GM12892 (cell line): Measurements from ENCODE around the gene LIG3.

ENCODE experiments used
- DNase-seq: peaks from one replicate; pipeline ENCODE4 v3.0.0; 2011; ENCODE audit not compliant: insufficient read length
- FAIRE-seq: peaks from 2 replicates; lab custom pipeline; 2011; peaks lifted over from hg19 to GRCh38; lab: Jason Lieb, UNC
- POLR2A ChIP-seq: IDR thresholded peaks from 2 replicates; pipeline ENCODE4 v1.6.1; 2011; ENCODE audit warnings: low read depth, low read length, control low read depth
- POLR2AphosphoS5 ChIP-seq: IDR thresholded peaks from 2 replicates; pipeline ENCODE4 v1.6.1; 2011; ENCODE audit warnings: low read depth, low read length, control low read depth
- TAF1 ChIP-seq: IDR thresholded peaks from 2 replicates; pipeline ENCODE4 v1.6.1; 2011; ENCODE audit warnings: low read depth, mild to moderate bottlenecking, control low read depth, low read length, borderline replicate concordance

LIG3 gene

GRCh38 chr17:35002876-35003551, 22.7 kb downstream of the LIG3 start:
- TF ChIP-seq POLR2AphosphoS5 (no peak), TAF1 (no peak), POLR2A (no peak)
- FAIRE-seq (no peak), DNase-seq (no peak)

DNA sequence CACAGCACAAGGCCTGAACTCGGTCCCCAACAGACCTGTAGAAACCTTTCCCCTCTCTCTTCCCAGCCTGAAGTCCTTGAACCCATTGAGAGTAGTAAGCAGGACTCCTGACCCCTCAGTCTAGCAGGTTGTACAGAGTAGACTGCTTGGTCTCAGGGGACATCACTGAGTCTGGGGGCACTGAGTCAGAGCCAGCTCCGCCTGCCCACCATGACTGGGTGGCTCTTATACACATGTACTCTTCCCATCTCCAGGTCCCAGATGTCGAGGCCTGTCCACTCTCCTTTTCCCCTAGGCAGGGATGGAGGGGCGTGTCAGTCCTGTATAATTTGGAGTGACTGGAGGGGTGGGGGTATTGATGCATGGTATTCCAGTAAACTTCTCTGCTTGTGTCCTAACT, 23.5 kb downstream of the LIG3 start:
- FAIRE-seq = no peak
- TF ChIP-seq POLR2AphosphoS5 (no peak), TAF1 (no peak)
- no peak for DNase-seq

- FAIRE-seq = no peak
- TF ChIP-seq POLR2A (no peak), TAF1 (no peak), POLR2AphosphoS5 (peak; percentile 21; the same call in 1 of the 2 replicates)
- DNase-seq = no peak
These were observed 26.0 kb downstream of the LIG3 start for GRCh38 chr17:35006345-35006744.

DNA sequence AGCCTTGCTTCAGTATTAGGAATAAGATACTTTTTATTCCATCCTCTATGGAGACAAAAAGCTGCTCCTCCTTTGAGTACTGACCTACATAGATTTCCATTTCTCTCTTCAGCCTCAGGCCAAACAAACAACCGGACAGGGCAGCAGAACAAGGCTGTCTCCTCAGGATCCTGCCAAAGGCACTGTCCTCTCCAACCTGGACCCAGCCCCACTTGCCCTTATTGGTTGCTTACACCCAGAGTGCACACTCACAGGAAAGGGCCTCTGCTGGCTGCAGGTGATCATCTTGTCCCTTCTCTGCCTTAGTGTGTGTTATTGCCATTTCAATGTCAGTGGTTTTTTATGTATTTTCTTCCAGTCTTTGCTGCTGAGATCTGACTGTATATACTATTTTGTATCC, 26.6 kb downstream of the LIG3 start:
- no peak for TF ChIP-seq POLR2AphosphoS5
- no peak for TF ChIP-seq TAF1
- TF ChIP-seq POLR2A = no peak
- no peak for FAIRE-seq

DNA sequence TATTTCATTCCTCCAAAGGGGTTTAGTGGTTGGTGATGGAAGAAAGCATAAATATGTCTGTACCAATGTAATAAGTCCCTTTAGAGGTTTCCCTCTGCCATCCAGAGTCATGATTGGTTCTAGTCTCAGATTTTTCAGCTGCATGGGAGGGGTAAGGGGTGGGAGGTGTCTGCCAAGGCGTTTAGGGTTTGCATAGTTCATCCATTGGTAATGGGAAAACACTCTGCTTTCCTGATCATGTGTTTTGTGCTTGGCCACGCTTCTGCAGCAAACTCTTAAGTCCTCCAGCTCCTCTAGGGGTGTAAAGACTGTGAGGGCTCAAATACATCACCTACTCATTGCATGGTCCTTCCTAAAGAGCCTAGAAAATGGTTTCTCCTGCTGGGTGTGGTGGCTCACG, 29.8 kb downstream of the LIG3 start:
- no peak for FAIRE-seq
- DNase-seq = no peak

More for the DNA sequence above, 26.6 kb downstream of the LIG3 start:
- no peak for DNase-seq

GRCh38 chr17:35011671-35012216, 31.4 kb downstream of the LIG3 start:
- DNase-seq = no peak
- FAIRE-seq = no peak
- TF ChIP-seq POLR2A = peak; percentile 43; the same call in 1 of the 2 replicates
- TF ChIP-seq POLR2AphosphoS5 = no peak

More for the DNA sequence above, 29.8 kb downstream of the LIG3 start:
- TF ChIP-seq TAF1 = no peak
- no peak for TF ChIP-seq POLR2A
- TF ChIP-seq POLR2AphosphoS5 = no peak

DNA sequence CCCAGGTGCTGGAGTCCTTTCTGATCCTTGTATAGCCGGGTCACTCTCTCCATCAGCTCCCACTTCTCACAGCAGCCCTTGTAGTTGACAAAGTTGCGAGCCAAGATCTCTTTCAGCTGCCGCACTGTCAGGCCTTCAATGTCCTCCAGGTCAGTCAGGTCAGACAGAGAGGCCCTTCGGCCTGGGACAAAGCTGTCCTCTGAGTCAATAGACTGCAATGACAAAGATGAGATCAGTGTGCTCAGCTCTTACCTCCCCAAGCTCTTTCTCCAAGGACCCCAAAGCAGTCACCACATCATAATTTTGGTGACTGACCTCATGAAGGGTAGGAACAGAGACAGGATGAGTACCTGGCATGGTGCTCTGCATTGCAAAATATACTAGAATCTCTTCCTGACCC, 36.1 kb downstream of the LIG3 start:
- TF ChIP-seq TAF1 = no peak
- TF ChIP-seq POLR2A = no peak
- TF ChIP-seq POLR2AphosphoS5 = no peak
- FAIRE-seq (no peak), DNase-seq (no peak)

DNA sequence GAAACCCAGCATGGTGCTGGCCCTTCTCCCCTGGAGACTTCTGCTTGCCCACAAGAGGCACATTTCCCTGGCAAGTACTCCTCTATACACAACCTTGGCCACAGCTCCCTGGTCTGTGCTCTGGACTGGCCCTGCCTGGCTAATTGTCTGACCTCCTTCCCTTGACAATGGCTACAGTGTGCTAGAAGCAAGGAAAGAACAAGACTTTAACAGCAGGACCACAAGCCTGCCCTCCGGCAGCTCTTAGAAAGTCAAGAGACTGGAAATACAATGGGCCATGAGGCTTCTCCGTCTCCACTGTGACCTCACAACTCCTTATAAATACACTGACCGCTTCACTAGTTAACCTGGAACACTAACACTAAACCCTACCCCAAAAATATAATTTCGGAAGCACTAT, 36.7 kb downstream of the LIG3 start:
- TF ChIP-seq POLR2AphosphoS5 (no peak), TAF1 (no peak), POLR2A (no peak)
- no peak for FAIRE-seq

DNA sequence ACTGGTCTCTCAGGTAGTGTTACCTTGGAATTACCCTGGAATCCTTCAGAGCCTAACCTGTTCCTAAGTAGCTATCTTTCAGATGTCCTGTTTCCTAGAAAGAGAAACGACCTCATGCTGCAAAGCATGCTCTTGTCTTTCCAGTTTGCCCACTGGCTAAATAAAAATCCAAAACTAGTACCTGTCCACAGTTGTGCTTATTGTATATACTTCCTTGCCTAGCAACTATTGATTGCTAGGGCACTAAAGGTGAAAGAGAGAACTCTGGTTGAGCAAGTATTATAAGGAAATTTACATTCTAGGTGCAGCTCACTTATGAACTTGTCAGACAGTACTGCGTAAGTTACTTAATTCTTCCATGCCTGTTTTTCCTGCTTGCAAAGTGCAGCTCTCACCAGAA, 38.5 kb downstream of the LIG3 start:
- TF ChIP-seq POLR2AphosphoS5 (no peak), TAF1 (no peak), POLR2A (no peak)
- DNase-seq = no peak
- no peak for FAIRE-seq

More for the DNA sequence above, 36.7 kb downstream of the LIG3 start:
- no peak for DNase-seq

- DNase-seq = no peak
- no peak for FAIRE-seq
- TF ChIP-seq TAF1 (no peak), POLR2A (no peak), POLR2AphosphoS5 (no peak)
These were observed 39.3 kb downstream of the LIG3 start for GRCh38 chr17:35019386-35020179.

GRCh38 chr17:35021520-35022380, 41.4 kb downstream of the LIG3 start:
- no peak for DNase-seq
- no peak for TF ChIP-seq TAF1
- no peak for TF ChIP-seq POLR2AphosphoS5
- no peak for TF ChIP-seq POLR2A
- FAIRE-seq = no peak
